HTERT RPE-1 (cell line): ENCODE measurements around the gene GGPS1.
"Not testable (repeated sequence)": the region's sequence is repeated elsewhere in the genome, so short reads cannot be mapped to it uniquely, and the experiment has no call there.

Experiments used
- in situ Hi-C: fragments of 300-500 bp; cut with MboI; formaldehyde crosslinking; loops from 4 replicates; pipeline ENCODE4 v1.14.3; 2020; ENCODE audit warnings: low sequenced_read_pairs

The GGPS1 gene

GRCh38 chr1:235304549-235305451 lies 23.6 kb upstream of the GGPS1 start:
- in situ Hi-C loops, result no loop called here

GRCh38 chr1:235307158-235308124 lies 20.9 kb upstream of the GGPS1 start:
- in situ Hi-C loops, result no loop called here

- in situ Hi-C loops, result not testable (repeated sequence)
Measured at GRCh38 chr1:235309206-235309605, 19.2 kb upstream of the GGPS1 start.

- in situ Hi-C loops, result no loop called here
Measured at GRCh38 chr1:235313262-235313661, 15.1 kb upstream of the GGPS1 start.

- in situ Hi-C loops, result no loop called here
Measured at GRCh38 chr1:235313931-235314678, 14.3 kb upstream of the GGPS1 start.

- in situ Hi-C loops, result no loop called here
Measured at GRCh38 chr1:235315173-235315572, 13.2 kb upstream of the GGPS1 start.

- in situ Hi-C loops, result no loop called here
Measured at GRCh38 chr1:235315735-235316134, 12.6 kb upstream of the GGPS1 start.

- in situ Hi-C loops, result no loop called here
Measured at GRCh38 chr1:235317168-235317567, 11.2 kb upstream of the GGPS1 start.

- in situ Hi-C loops, result no loop called here
Measured at GRCh38 chr1:235319255-235319654, 9.1 kb upstream of the GGPS1 start.

- in situ Hi-C loops, result no loop called here
Measured at GRCh38 chr1:235320521-235321179, 7.7 kb upstream of the GGPS1 start.

GRCh38 chr1:235324296-235324695 lies 4.1 kb upstream of the GGPS1 start:
- in situ Hi-C loops, result no loop called here

GRCh38 chr1:235325139-235325538 lies 3.2 kb upstream of the GGPS1 start:
- in situ Hi-C loops, result no loop called here

GRCh38 chr1:235325854-235326253 lies 2.5 kb upstream of the GGPS1 start:
- in situ Hi-C loops, result no loop called here

- in situ Hi-C loops, result no loop called here
Measured at GRCh38 chr1:235326719-235327558, 1.4 kb upstream of the GGPS1 start.

- in situ Hi-C loops, result no loop called here
Measured at GRCh38 chr1:235327559-235328270, 655 bp upstream of the GGPS1 start, which contains the start of gene ARID4B. Gene ARID4B, minus strand, starts transcription at chr1:235328179. Its CDS starts 1,260 bp downstream, at chr1:235326919.

- in situ Hi-C loops, result no loop called here
Measured at GRCh38 chr1:235329139-235329902, 951 bp downstream of the GGPS1 start.

- in situ Hi-C loops, result no loop called here
Measured at GRCh38 chr1:235330918-235331285, 2.5 kb downstream of the GGPS1 start.

GRCh38 chr1:235331401-235331800 lies 3.0 kb downstream of the GGPS1 start:
- in situ Hi-C loops, result no loop called here
